HL-60 (cell line): ENCODE measurements around the gene SLIT1.

Experiments used
- DNase-seq, 2 experiments: peaks; one replicate each; pipeline ENCODE4 v3.0.0-alpha.2; 2010 to 2020; ENCODE audit warnings: low read depth in 1 of 2, low spot score in 1 of 2
- H3K27ac ChIP-seq: fragments of 250-450 bp; sonication (Bioruptor Pico); replicated peaks from 2 replicates; pipeline ENCODE4 v1.5.1; 2020; ENCODE audit warnings: mild to moderate bottlenecking, moderate library complexity
- H3K27me3 ChIP-seq: fragments of 250-450 bp; sonication (Bioruptor Pico); 2 replicates; pipeline ENCODE4 v1.5.1; 2021; ENCODE audit warnings: mild to moderate bottlenecking, moderate library complexity; ENCODE audit not compliant: insufficient read depth, poor library complexity, severe bottlenecking
- H3K4me3 ChIP-seq: replicated peaks from 2 replicates; pipeline ENCODE4 v1.5.1; 2011; ENCODE audit warnings: mild to moderate bottlenecking, control low read depth, low read length; ENCODE audit not compliant: insufficient read depth
- CTCF ChIP-seq: IDR thresholded peaks from one replicate; pipeline ENCODE4 v1.5.1; 2011; ENCODE audit warnings: low read length, control low read depth, inconsistent platforms; ENCODE audit not compliant: insufficient read depth
- GABPA ChIP-seq: IDR thresholded peaks from 2 replicates; pipeline ENCODE4 v1.6.1; 2012; ENCODE audit warnings: low read depth
- POLR2AphosphoS5 ChIP-seq: IDR thresholded peaks from 2 replicates; pipeline ENCODE4 v1.6.1; 2012; ENCODE audit warnings: low read depth
- SPI1 ChIP-seq: IDR thresholded peaks from 2 replicates; pipeline ENCODE4 v1.6.1; 2012; ENCODE audit warnings: low read depth, mild to moderate bottlenecking, borderline replicate concordance
- TF ChIP-seq, protein P1 (sequence below): IDR thresholded peaks from 2 replicates; pipeline ENCODE4 v1.6.1; 2012; ENCODE audit warnings: low read depth; ENCODE audit not compliant: insufficient replicate concordance

The SLIT1 gene

DNA sequence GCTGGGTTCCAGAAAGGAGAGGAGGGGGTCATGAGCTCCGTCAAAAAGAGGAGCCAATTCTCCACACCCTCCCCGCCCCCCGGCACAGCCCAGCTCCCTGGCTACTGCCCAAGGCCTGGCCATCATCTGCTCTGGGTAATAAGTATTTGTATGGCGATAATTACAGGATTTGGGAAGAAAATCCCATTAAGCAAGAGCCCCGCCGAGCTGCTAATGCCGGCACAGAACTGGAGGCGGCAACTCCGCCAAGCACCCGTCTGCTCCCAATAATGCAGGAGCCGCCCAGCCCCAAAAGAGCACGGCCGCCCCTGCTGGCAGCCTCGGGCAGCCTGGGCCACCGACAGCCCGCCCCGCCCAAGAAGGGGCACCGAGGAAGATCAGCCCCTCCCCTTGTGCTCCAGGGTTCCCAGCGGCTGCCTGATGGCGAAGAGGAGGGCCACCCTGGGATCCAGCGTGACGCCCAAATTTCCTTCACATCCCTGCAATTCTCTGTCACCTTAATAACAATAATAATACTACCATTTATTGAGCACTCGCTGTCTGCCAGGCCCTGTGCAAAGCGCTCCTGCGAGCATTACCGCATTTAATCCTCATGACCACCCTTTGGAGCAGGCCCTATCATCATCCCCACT, 5.9 kb downstream of the SLIT1 start:
- no peak for TF ChIP-seq POLR2AphosphoS5
- TF ChIP-seq, protein P1, sequence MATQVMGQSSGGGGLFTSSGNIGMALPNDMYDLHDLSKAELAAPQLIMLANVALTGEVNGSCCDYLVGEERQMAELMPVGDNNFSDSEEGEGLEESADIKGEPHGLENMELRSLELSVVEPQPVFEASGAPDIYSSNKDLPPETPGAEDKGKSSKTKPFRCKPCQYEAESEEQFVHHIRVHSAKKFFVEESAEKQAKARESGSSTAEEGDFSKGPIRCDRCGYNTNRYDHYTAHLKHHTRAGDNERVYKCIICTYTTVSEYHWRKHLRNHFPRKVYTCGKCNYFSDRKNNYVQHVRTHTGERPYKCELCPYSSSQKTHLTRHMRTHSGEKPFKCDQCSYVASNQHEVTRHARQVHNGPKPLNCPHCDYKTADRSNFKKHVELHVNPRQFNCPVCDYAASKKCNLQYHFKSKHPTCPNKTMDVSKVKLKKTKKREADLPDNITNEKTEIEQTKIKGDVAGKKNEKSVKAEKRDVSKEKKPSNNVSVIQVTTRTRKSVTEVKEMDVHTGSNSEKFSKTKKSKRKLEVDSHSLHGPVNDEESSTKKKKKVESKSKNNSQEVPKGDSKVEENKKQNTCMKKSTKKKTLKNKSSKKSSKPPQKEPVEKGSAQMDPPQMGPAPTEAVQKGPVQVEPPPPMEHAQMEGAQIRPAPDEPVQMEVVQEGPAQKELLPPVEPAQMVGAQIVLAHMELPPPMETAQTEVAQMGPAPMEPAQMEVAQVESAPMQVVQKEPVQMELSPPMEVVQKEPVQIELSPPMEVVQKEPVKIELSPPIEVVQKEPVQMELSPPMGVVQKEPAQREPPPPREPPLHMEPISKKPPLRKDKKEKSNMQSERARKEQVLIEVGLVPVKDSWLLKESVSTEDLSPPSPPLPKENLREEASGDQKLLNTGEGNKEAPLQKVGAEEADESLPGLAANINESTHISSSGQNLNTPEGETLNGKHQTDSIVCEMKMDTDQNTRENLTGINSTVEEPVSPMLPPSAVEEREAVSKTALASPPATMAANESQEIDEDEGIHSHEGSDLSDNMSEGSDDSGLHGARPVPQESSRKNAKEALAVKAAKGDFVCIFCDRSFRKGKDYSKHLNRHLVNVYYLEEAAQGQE: no peak
- TF ChIP-seq CTCF: no peak
- no peak for TF ChIP-seq SPI1
- TF ChIP-seq GABPA: no peak
- Histone ChIP-seq H3K27me3 (peaks cover 49% of the 10 kb centered on the region), H3K4me3 (no peak overlapping the region), H3K27ac (no peak overlapping the region)
- no peak for DNase-seq

DNA sequence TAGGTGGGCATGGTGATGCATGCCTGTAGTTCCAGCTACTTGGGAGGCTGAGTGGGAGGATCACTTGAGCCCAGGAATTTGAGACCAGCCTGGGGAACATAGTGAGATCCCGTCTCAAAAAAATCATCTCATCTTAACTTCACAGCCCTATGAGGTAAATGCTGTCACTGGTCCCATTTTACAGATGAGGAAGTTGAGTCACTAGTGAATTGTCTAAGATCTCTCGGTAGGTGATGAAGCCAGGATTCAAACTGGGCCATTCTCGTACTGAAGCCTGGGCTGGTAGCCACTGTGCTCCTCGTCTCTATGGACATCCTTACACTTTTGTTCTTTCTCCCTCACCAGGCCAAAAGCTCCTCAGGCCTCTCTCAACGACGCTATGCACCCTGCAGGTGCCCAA, 6.4 kb downstream of the SLIT1 start:
- TF ChIP-seq POLR2AphosphoS5: no peak
- TF ChIP-seq, protein P1: no peak
- TF ChIP-seq CTCF: no peak
- no peak for TF ChIP-seq SPI1
- no peak for TF ChIP-seq GABPA
- no peak overlapping the region for H3K4me3 ChIP-seq
- no peak overlapping the region for H3K27ac ChIP-seq
- DNase-seq: no peak
- peaks cover 44% of the 10 kb centered on the region for H3K27me3 ChIP-seq

DNA sequence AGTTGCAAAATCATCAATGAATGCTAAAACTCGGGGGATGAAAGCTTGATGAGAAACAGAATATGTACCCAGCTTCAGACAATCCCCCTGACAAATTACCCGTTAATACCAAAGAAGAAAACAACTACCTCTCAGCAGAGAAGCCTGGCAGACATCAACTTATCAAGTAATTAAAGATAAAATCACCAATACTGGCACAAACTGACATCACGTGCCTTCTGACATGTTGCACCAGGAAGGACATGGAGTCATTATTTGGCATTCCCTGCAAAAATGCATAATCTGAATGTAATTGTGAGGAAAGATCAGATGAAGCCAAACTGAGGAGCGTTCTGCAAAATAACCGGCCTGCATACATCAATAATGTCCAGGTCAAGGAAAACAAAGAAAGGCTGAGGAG, 7.7 kb downstream of the SLIT1 start:
- TF ChIP-seq GABPA: no peak
- no peak for TF ChIP-seq POLR2AphosphoS5
- TF ChIP-seq SPI1: no peak
- TF ChIP-seq CTCF: no peak
- TF ChIP-seq, protein P1: no peak
- Histone ChIP-seq H3K27me3 (peaks cover 34% of the 10 kb centered on the region), H3K27ac (no peak overlapping the region), H3K4me3 (no peak overlapping the region)
- no peak for DNase-seq
